Measurements from ENCODE around the gene TRIM63.
A peak's percentile ranks its signal among the peaks of the same experiment; 100 is the strongest.

Gene TRIM63

DNA sequence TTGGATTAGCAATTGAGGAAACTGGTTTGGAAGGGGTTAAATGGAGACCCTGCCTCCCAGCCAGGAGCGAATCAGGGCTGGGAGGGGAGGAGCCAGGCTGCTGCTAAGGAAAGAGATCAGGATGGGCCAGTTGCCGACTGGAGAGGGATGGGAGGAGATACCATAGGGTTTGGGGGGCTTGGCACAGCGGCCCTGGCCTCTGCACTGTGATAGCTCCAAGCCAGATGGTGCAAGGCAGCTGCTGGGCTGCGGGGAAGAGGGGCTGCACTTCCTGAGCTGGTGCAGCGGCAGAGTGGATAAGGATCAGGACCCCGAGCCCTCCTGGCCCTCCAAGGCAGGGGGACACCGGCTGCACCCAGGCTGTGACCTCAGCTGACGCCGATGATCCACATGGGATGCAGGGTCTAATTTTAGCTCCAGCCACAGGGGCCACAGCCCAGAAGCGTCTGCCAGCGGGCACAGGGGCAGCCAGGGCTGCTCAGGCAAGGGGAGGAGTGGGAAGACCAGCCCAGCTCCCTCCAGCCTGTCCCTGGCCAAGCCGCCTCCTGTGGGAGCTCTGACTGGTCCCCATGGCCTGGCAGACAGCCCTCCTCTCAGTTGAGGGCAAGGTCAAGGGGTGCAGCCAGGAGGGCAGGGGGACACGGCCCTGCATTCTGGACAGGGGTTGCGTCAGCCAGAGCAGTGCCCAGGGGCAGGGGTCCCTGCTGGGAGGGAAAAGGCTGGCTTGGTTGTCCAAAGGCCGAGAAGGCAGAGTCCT lies 45.6 kb downstream of the TRIM63 start, which contains the start of gene EXTL1:
EXTL1 (plus strand) TSS at position 129 of the 757 bp plus-strand sequence. CDS start 872 bp downstream, outside the sequence.
- in situ Hi-C loops (cut with HindIII; ENCODE audit: low sequenced_read_pairs), result no loop called here
- TF ChIP-seq, protein P1, sequence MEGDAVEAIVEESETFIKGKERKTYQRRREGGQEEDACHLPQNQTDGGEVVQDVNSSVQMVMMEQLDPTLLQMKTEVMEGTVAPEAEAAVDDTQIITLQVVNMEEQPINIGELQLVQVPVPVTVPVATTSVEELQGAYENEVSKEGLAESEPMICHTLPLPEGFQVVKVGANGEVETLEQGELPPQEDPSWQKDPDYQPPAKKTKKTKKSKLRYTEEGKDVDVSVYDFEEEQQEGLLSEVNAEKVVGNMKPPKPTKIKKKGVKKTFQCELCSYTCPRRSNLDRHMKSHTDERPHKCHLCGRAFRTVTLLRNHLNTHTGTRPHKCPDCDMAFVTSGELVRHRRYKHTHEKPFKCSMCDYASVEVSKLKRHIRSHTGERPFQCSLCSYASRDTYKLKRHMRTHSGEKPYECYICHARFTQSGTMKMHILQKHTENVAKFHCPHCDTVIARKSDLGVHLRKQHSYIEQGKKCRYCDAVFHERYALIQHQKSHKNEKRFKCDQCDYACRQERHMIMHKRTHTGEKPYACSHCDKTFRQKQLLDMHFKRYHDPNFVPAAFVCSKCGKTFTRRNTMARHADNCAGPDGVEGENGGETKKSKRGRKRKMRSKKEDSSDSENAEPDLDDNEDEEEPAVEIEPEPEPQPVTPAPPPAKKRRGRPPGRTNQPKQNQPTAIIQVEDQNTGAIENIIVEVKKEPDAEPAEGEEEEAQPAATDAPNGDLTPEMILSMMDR (IDR thresholded peaks at IDR 0.05; ENCODE audit: low read depth, low read length), result no peak
- peak; percentile 46 for DNase-seq (ENCODE audit: low read depth, low spot score)
- peak within 1 kb of the TSS; percentile 33 for H3K4me3 ChIP-seq (ENCODE audit: low read depth, low read length)

DNA sequence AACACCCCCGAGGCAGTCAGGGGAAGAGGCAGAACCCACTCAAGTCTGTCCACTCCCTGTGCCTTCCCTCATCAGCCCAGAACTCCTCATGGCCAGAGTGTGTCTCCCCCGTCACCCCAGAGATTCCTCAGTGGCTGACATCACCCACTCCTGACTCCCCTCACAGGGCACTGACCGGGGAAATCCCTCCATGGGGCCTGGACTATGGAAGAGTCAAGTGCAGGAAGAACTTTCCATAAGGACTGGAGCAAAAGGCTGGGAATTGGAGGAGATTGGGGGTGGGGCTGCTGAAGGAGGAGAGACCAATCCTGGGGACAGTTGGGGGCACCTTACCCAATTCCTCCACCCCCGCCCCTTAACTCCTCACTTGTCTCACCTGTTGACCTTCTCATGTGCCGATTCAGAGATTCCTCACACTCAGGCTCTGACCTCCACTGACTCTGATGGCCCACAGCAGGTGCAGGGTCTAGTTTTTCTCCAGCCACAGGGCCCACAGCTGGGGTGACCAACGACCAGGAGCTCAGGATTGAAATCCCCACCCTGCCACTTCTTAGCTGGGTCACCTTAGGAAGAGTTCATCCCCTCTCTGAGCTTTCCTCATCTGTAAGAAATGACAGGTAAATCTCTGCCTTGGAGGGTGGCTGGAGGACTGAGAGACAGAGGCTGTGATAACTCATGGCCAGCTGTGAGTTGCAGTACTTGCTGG lies 46.3 kb downstream of the TRIM63 start:
- in situ Hi-C loops (cut with HindIII; ENCODE audit: low sequenced_read_pairs), result no loop called here
- no peak for DNase-seq (ENCODE audit: low read depth, low spot score)
- no peak overlapping the region for H3K4me3 ChIP-seq (ENCODE audit: low read depth, low read length)
- TF ChIP-seq, protein P1 (IDR thresholded peaks at IDR 0.05; ENCODE audit: low read depth, low read length), result no peak

DNA sequence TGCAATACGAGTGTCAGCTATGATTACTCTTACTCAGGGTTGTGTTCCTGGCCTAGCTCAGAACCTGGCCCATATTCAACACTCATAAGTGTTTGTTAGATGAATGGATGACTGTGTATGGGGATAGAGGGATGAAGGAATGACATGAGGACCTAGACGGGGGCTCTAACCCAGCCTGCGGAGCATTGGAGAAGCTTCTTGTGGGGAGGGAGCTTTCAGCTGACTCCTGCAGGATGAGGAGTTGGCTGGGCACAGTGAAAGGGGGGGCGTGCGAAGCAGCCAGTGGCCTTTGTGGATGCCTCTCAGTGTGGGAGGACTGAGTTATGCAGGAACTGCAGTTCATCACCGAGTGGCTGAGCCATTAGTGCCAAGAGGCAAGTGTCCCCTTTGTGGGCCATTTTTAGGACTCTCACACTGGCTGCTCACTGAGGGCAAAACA lies 47.1 kb downstream of the TRIM63 start:
- in situ Hi-C loops (cut with HindIII; ENCODE audit: low sequenced_read_pairs), result no loop called here
- TF ChIP-seq, protein P1 (IDR thresholded peaks at IDR 0.05; ENCODE audit: low read depth, low read length), result no peak
- no peak for DNase-seq (ENCODE audit: low read depth, low spot score)
- H3K4me3 ChIP-seq (ENCODE audit: low read depth, low read length), result no peak overlapping the region

DNA sequence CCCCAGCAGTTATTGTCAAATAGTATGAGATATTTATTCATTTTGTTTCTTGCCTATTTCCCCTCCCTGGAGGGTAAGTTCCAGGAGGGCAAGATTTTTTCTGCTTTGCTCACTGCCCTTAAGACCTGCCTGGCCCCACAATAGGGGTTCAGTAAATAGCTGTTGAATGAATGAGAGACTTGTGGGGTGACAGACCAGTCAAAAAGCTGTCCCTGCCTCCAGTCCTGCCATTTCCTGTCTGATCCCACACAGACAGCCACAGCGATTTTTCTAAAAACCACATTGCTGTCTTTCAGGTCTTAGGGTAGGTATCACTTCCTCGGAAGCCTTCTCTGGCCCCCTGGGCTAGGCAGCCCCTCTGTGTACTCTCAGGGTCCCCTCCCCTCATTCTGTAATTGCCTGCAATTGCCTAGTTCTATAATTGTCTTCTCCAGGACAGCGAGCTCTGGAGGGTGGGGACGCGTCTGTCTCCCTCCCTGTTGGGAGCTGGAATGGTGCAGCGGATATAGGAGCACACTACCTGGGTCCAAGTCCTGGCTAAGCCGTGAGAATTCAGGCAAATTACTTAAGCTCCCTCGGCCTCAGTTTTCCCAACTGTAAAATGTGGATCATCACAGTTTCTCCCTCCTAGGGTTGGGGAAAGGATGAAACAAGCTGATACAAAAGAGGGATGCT lies 47.7 kb downstream of the TRIM63 start:
- no peak overlapping the region for H3K4me3 ChIP-seq (ENCODE audit: low read depth, low read length)
- in situ Hi-C loops (cut with HindIII; ENCODE audit: low sequenced_read_pairs), result no loop called here
- DNase-seq (ENCODE audit: low read depth, low spot score), result peak; percentile 30
- TF ChIP-seq, protein P1 (IDR thresholded peaks at IDR 0.05; ENCODE audit: low read depth, low read length), result no peak

DNA sequence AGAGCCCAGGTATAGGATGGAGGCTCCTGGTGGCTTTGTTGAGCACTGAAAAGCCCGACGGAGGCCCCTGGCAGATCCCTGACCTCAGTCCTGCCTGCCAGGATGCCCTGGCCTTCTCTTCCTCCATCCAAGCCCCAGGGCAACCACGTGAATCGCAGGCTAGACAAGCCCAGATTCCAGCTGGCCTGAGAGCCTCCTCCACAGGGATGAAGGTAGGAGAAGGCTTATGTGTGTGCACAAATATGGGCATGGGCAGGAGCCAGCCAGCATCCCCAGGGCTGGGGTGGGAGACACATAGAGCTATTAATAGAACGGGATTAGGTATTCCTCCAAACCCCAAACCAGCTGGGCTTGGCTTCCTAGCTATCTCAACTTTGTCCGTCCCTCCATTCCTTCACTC lies 49.8 kb downstream of the TRIM63 start:
- DNase-seq (ENCODE audit: low read depth, low spot score), result no peak
- no peak overlapping the region for H3K4me3 ChIP-seq (ENCODE audit: low read depth, low read length)
- in situ Hi-C loops (cut with HindIII; ENCODE audit: low sequenced_read_pairs), result no loop called here
- TF ChIP-seq, protein P1 (IDR thresholded peaks at IDR 0.05; ENCODE audit: low read depth, low read length), result no peak

DNA sequence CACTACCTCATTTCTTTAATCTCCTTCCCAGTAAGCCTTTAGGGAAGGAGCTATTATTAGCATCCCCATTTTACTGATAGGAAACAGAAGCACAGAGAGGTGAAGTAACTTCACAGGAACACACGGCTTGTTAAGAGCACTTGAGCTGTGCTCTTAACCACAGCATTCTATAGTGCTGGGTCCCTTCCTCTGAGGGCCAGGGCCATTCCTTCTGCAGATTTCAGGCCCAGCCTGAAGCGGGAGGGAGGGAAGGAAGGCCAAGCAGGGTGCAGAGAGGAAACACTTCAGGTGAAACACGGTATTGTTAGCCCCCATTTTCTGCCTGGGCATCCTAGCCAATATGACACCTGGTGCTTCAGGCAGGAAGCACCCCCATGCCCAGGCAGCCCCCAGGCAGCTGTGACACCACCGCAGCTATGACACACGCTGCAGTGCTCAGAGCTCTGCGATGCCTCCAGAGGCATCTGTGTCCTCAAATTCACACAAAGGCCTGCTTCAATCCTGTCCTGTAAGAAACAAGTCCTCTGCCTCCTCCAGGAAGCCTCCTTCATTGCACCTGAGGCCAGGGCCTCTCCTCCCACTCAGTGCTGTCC lies 50.4 kb downstream of the TRIM63 start:
- DNase-seq (ENCODE audit: low read depth, low spot score), result no peak
- in situ Hi-C loops (cut with HindIII; ENCODE audit: low sequenced_read_pairs), result no loop called here
- H3K4me3 ChIP-seq (ENCODE audit: low read depth, low read length), result no peak overlapping the region
- TF ChIP-seq, protein P1 (IDR thresholded peaks at IDR 0.05; ENCODE audit: low read depth, low read length), result no peak

Data from astrocyte of the spinal cord (primary cell).